ELR (cell line): ENCODE results near the gene MAP4K1.
A peak's percentile ranks its signal among the peaks of the same experiment; 100 is the strongest.
"Not testable (repeated sequence)": the region's sequence is repeated elsewhere in the genome, so short reads cannot be mapped to it uniquely, and the experiment has no call there.

ENCODE experiments used
- DNase-seq: peaks from one replicate; pipeline ENCODE4 v3.0.0-alpha.2; 2015; ENCODE audit warnings: low read depth

Gene MAP4K1

DNA sequence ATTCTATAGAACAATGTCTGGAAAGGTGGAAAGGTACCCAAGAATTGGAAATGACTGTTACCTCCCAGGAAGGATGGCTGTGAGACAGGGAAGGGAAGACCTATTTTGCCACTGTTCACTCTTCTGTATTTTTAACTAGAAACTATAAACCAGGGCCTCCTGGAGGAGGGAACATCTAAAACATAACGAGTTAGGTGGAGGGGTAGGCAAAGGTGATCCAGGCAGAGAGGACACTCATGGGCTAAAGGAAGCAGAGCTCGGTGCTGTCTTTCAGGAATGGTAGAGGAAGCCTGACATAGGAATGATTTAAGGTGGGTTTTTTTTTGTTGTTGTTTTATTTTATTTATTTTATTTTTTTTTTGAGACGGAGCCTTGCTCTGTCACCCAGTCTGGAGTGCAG, 7.1 kb upstream of the MAP4K1 start:
- DNase-seq, result no peak

DNA sequence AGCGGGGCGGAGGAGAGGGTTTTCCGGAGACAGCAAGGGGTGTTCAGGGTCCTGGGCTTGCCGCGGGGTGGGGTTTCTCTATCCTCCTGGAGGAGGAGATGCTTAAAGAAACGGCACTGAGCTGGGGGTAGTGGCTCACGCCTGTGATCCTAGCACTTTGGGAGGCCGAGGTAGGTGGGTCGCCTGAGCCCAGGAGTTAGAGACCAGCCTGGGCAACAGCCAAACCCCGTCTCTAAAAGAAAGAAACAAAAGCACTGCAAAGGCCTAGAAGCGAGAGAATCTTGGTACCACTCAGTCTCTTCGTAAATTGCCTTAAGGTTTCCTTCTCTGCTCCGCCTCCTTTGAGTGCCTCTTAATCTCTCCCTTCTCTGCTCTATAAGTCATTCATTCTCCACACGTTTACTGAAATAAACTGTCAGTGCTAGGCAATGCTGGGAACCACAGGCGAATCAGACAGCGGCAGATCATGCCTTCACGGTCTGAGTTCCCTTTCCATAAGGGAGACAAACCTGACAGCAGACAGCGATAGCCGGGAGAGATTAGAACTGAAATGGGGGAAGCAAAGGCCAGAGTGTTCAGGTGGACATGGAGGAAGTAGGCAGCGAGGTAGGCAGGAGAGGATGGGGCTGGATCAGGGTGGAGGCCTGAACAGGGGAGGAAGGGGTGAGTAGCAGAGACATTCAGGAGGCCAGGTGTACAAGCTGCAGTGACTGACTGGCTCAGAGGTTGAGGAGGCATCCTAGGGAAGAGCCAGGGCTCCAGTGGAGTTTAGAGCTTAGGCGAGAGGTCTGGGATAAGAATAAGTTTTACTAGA, 1.8 kb upstream of the MAP4K1 start:
- DNase-seq, result no peak

DNA sequence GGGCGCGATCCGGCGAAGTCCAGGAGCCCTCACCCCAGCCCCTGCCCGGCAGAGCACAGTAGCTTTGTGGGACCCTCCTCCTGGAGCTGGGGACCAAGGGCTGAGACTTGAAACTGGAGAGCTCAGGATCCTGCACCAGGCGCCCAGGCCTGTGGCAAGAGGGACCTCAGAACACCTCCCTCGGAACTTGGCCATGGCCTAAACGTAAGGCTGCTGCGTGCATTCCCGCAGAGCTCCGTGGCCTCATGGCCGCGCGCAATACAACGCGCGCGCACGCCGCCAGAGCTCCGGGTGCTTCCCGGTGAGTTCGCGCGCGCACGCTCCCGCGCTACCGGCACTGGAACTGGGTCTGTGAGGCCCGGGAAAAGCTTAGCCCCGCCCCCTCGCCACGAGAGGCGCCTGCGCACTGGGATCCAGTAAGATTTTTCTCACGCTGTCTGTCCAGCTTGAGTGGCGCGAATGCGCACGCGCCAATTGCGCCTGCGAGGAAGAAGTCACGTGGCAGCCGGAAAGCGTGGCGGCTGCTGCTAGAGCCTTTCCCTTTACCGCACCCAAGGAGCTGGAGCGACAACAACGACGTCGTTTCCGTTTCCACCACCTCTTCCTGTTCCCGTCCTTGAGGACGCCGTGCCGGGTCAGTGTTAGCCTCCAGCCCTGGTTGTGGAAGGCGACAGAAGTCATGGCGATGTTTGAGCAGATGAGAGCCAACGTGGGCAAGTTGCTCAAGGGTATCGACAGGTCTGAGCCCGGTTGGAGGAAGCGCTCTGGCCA, 1.0 kb upstream of the MAP4K1 start, which contains the start of gene EIF3K:
TSS of gene EIF3K (plus strand) at position 599 of the 771 bp plus-strand sequence. CDS start at position 680, 81 bp downstream.
- peak; percentile 97 for DNase-seq

DNA sequence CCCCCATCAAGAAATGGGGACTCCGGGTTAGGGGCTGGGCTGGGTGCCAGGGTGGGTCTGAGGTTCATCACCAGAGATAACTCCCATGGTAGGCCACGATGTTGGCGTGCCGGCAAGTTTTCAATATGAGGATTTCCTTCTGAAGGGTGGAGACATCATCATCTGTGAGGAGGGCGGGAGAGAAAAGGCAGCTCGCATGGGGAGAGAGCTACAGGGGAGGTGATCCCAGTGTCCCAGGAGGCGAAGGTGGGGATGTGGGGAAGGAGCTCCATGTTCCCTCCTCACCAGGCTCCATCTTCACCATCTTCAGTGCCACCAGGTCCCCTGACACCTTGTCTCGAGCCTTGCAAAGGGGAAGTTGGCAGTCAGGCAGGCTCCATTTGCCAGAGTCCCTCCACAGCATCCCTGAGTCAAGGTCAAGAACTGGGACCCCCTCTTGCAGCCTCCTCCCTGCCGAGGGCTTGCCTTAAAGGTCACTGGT, 430 bp downstream of the MAP4K1 start:
- DNase-seq, result no peak

DNA sequence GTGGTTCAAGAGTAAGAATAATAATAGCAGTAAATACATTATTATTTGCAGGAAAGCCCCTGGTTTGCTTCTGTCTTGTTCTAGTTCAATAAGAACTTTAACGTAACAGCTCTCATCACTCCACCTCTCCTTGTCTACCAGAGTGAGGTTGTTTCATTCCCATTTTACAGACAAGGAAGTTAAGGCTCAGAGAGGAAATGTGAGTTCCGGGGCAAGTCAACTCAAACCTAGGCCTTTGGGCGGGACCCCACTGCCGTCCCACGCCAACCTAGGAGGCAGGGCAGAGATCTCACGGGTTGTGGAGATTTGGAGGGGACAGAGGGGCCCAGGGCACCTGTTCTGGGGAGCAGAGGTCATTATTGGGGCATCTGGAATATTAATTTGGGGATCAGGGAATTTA, 1.5 kb downstream of the MAP4K1 start:
- no peak for DNase-seq

DNA sequence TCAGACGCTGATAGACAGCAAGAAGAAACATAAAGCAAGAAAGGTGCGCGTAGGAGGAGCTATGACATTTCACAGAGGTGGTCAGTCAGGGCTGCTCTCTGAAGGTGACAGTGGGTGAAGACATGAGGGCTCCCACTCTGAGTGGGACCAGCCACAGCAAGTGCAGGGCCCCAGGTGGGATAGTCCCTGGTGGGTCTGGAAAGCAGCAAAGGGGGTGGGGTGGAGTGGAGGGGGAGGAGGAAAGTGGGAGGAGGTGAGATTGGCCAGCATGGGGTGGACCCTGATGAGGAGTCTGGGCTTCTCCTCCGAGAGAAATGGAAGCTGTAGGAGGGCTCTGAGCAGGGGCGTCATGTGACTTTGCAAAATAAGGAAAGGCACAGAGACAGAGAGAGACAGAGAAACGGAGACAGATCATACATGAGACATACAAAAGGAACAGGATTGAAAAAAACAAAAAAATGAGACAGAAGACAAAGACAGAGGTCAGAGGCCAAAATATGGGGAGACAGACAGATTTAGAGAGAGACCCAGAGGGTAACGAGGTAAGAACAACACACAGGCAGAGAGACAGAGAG, 2.7 kb downstream of the MAP4K1 start:
- DNase-seq, result no peak

DNA sequence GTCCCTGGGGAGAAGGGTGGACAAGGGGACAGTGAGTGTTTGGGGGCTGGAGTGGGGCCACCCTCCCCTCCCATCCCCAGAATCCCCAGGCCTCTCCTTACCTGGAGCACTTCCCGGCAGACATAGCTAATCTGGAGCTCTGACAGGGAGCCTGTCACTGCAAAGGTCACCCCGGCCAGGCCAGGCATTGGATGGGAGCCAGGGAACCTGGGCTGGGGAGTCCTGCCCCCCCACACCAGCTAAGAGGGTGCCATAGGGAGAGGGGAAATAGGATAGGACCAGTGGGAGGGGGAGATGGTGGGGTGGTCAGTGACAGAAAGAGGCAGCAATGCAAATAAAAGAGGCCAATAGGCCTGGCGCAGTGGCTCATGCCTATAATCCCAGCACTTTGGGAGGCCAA, 3.5 kb downstream of the MAP4K1 start:
- no peak for DNase-seq

DNA sequence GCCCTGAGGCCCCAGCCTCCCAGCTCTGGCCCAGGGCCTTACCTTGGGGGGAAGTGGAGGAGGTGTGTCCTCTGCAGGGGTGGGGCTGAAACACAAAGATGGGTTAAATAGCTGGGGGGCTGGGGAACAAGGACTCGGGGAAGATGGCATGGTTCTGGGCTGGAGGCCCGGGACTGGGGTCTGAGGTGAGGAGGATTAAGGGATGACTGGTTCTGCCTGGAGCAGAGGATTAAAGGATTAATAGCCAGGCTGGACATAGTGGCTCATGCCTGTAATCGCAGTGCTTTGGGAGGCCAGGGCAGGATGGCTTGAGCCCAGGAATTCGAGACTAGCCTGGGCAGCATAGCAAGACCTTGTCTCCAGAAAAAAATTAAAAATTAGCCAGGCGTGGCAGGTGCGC, 11.6 kb downstream of the MAP4K1 start:
- no peak for DNase-seq

DNA sequence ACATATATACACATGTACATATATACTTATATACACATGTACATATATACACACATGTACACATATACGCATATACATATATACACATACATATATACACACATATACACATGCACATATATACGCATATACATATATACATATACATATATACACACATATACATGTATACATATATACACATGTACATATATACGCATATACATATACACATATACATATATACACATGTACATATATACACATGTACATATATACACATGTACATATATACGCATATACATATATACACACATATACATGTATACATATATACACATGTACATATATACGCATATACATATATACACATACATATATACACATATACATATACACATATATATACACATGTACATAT, 14.9 kb downstream of the MAP4K1 start:
- DNase-seq, result not testable (repeated sequence)

DNA sequence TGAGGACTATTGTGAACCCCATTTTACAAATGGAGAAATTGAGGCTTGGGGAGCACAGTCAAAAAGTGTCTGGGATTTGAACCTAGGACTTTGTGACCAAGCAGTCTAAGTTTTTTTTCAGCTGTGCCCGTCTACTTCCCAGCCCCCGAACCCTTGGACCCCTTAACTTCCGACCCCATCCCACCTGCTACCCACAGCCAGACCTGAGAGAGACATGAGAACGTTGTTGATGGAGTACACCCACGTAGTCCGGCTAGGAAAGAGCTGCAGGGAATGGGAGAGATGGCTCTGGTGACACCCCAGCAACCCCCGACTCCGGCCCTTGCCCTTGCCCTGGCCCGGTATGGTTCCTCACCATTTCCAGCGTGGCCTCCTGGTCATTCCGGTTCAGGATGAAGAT, 18.0 kb downstream of the MAP4K1 start:
- DNase-seq, result no peak

DNA sequence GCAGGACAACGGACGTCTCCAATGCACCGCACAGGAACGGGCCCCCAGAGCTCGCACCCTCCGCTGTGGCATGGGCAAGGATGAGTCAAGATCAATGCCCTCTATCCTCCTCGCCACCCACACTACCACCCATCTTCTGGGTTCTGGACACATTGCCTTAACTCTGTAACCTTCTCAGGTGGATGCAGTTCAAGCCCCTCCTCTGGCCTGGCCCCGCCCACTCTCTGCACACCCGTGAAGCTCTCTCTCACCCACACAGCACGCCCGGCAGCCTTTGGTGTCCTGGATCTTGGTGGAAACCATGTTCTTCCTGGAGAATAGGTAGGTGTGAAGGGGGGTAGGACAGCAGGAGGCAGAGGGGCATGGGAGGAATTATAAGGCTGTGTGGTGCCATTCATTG, 20.7 kb downstream of the MAP4K1 start:
- DNase-seq, result no peak

DNA sequence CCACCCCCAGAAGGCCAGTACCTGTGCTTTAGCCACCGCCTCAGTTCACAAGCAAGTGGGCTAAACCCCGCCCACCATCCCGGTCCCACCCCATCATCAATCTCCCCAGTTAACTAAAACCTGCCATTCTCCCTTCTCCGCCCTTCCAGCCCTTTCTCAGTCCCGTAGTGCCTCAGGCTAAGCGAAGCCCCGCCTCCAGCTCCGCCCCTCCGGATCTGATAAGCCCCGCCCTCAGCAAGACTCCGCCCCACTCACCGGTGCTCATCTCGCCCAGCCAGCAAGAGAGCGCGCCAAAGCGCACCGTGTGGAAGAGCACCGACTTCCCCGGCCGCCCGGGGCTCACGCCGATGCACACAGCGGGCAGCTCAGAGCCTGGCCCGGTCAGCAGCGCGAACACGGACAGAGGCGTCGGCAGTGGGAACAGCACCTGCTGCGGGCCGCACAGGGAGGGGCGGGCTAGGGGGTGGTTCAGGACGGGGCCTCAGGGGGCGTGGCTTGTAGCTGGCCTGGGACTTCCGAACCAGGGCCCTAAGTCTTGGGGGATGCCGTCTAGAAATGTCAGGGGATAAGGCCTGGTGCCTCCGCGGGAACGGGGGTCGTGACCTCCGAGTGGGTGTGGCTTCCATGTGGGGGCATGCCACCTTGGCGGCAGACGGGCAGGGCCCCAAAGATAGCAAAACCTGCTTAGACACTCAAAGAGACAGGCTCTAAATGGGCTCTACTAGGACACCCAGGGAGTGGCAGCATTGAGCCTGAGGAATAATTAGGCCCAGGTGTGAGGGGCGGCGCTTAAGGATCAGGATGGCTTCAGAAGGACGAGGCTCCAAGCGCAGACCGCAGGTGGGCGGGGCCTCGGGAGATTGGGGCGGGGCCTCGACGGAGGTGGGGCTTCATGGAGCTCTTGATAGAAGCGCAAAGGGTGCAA, 21.4 kb downstream of the MAP4K1 start:
- peak; percentile 22 for DNase-seq

DNA sequence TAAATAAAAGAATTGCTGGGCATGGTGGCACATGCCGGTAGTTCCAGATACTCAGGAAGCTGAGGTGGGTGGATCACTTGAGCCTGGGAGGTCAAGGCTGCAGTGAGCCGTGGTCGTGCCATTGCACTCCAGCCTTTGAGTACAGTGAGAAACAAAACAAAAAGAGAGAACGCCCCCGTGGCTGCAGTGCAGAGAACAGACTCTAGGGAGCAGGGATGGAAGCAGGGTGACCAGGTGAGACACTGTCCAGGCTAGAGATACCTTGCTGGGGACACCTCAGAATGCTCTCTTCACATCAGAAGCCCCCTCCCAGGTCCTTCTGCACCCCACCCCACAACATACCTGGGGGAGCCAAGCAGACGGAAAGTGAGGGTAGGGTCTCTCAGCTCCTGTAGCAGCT, 24.8 kb downstream of the MAP4K1 start:
- no peak for DNase-seq

DNA sequence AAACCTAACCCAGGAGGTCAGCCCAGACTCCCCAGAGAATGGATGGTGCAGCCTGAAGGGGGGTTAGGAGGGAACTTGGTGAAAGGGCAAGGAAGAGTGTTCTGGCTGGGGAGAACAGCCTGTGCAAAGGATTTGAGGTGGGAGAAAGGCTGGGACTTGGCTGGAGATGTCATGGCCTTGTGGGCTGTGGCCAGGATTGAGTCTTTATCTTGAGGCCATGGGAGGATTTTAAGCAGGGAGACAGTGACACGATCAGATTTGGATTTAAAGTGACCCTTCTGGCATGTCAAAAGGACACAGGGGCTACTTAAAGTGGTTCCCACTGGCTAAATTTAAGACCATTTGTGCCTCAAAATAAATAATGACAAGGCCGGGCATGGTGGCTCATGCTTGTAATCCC, 29.7 kb downstream of the MAP4K1 start:
- no peak for DNase-seq

DNA sequence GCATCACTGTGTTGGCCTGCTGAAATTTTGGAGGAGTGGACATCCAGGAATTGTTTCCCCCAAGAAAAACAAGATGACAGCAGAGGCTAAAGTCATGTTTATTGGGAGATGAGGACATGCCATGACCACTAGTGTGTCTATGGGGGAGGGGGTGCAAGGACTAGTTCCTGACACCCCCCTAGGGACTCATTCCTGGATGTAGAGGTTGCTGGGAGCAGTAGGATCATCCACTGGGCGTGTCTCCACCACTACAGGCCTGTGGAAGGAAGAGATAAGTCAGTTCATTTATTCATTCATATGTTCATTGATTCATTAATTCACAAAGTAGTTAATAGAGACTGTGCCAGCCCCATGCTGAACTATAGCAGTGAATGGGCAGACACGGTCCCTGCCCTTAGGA, 30.2 kb downstream of the MAP4K1 start:
- DNase-seq, result no peak

DNA sequence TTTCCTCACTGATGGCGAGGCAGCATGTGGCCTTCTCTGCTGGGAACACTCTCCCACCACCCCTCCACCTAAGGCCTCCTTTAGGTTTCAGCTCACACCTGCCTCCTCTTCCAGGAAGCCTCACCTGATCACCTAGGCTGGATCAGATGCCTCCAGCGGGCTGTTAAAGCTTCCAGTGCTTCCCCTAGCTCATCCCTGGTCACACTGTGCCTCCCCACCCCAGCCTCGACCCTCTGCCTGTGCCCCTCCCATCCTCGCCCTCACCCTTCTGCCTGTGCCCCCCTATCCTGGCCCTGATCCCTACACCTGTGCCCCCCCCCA, 33.8 kb downstream of the MAP4K1 start:
- no peak for DNase-seq

DNA sequence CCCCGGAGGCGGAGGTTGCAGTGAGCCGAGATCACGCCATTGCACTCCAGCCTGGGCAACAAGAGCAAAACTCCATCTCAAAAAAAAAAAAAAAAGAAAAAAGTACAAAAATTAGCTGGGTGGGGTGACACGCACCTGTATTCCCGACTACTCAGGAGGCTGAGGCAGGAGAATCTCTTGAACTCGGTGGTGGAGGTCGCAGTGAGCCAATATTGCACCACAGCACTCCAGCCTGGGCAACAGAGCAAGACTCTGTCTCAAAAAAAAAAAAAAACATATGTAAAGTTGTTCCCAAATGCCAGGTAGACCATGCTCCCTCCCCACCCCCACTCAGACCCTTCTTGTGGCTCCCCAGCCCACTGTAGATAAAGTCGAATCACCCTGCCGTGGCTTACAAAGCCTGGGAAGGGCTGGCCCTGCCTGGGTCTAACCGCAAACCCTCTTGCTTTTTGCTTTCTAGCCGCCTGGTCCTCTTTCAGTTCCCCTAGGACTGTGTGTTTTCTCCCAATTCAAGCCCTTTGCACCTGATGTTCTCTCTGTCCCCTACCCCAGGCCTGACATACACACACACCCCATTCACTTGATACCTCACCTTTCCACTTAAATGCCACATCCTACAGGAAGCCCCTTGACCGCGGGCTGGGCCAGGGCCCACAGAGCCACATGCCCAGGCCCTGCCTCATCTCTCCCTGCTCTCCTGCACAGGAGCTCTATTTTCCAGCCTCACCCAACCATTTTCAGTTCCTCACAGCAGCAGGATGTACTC, 34.4 kb downstream of the MAP4K1 start:
- no peak for DNase-seq

DNA sequence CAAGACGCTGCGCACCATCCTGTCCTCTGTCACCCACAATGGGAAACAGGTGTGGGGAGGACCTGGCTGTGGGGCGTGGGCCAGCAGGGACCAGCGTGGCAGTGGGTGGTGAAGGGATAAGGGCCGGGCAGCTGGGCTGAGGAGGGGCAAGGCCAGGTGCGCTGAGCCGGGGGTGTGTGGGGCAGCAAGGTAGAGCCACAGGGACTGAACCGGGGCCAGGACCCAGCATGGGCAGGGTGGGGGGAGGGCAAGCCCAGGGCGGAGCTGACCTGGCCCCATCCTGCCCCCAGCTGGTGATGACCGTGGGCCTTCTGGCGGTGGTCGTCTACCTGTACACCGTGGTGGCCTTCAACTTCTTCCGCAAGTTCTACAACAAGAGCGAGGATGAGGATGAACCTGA, 37.7 kb downstream of the MAP4K1 start:
- no peak for DNase-seq

DNA sequence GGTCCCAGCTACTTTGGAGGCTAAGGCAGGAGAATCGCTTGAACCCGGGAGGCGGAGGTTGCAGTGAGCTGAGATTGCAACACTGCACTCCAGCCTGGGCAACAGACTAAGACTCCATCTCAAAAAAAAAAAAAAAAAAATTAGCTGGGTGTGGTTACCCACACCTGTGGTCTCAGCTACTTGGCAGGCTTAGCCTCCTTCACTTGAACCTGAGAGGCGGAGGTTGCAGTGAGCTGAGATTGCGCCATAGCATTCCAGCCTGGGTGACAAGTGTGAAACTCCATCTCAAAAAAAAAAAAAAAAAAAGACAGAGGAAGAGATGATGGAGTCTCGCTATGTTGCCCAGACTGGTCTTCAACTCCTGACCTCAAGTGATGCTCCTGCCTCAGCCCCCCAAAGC, 38.4 kb downstream of the MAP4K1 start:
- DNase-seq, result not testable (repeated sequence)

DNA sequence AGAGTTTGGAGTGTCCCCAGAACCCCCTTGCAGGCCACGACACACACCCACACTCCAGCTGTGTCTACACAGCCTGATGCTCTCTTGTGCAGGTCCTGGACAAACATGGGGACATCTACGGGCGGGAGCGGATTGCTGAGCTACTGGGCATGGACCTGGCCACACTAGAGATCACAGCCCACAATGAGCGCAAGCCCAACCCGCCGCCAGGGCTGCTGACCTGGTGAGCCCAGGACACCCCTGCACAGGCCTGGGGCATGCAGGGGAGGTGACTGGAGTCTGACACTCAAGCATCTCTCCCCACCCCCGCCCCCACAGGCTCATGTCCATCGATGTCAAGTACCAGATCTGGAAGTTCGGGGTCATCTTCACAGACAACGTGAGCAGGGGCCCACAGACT, 39.9 kb downstream of the MAP4K1 start:
- DNase-seq, result no peak

DNA sequence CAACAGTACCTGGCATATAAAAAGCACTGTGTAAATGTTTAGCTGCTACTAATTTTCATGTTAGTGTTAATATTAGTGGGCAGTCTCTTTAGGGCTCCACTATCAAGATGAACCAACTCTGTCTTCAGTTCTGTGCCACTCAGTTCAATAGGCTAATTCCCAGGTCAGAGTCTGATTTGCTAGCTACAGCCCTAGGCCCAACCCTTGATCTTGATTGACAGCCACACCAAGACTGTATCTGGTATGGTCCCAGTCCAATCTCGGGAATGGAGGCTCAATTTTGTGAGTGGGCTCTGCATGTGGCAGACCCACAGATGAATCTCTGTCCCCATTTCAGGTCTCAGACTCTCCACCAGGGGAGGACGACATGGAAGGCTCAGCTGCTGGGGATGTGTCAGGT, 46.1 kb downstream of the MAP4K1 start:
- DNase-seq, result no peak
